Stimulated activated CD8-positive, alpha-beta memory T cell treated with anti-CD3 and anti-CD28 coated beads, Interleukin-7, amount 100 ng/mL, for 24 hours (primary cell): Measurements from ENCODE around the gene DSP.

Experiments used
- DNase-seq: peaks from one replicate; pipeline ENCODE4 v3.0.0-alpha.2; 2020; ENCODE audit warnings: low read depth

Gene DSP

DNA sequence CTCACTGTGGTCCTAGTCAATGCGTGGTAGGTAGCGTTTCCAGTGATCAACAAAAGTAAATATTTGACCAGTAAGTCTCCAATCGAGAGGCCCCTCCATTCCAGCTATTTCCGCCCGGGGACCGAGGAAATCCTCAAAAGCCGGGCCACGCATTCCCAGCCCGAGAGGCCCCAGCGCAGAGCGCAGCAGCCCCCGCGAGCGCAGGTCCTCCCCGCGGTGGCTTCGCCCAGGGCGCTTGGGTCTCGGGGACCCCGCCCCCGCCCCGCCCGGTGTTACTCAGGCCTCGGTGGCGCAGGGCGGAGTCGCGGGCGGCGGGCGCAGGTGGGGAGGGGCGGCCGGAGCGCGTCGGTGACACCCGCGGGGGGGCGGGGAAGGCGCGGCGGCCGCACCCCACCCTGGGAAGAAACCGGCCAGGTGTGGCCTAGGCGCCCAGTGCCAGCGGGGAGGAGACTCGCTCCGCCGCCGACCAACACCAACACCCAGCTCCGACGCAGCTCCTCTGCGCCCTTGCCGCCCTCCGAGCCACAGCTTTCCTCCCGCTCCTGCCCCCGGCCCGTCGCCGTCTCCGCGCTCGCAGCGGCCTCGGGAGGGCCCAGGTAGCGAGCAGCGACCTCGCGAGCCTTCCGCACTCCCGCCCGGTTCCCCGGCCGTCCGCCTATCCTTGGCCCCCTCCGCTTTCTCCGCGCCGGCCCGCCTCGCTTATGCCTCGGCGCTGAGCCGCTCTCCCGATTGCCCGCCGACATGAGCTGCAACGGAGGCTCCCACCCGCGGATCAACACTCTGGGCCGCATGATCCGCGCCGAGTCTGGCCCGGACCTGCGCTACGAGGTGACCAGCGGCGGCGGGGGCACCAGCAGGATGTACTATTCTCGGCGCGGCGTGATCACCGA lies at the start of gene DSP:
DSP (plus strand) TSS at position 497 of the 890 bp plus-strand sequence; CDS start at position 742, 245 bp downstream.
- no peak for DNase-seq

DNA sequence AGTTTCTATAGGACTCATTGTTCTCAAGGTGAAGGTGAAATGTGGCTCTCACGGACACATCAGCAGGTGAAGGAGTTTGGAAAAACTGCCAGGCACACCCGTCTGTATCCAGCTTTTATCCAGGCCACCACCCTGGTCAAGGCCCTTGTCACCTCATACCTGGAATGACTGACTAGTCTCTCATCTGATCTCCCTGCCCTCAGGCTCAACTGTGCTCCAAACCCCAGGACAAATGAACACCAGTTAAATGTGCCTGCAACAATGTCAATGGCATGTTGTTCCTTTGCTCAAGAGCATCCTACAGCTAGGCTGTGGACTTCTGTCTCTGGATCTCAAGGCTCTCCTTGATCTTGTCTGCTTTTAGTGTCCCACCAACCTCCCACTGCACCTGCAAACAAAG lies 47.6 kb upstream of the DSP start:
- no peak for DNase-seq

- no peak for DNase-seq
Observed at GRCh38 chr6:7494638-7495037, 46.8 kb upstream of the DSP start.

DNA sequence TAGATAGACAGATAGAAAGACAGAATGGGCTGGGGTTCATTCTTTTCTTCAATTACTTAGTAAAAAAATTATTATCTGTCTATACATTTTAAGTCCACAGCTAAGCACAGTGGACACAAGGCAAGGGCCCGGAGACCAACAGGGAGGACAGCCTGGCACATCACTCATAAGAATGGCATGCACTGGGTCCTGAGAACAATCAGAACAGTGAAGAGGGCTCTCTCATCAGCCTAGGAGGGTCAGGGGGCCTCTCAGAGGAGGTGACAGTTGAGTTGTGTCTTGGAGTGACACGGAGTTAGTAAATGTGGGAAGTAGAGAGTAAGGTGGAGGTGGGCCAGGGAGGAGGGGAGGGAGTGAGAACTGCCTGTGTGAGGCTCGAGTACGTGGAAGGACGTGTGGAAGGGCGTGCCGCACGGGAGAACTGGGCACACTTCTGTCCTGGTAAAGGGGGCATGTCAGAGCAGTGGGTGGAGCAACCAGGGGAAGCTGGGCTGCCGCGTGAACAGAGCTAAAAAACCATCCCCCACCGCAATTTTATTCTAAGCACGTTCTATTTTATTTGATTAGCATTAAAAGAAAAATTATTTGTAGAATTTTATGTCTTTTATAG lies 45.1 kb upstream of the DSP start:
- no peak for DNase-seq

- no peak for DNase-seq
Observed at GRCh38 chr6:7500752-7501282, 40.7 kb upstream of the DSP start.

DNA sequence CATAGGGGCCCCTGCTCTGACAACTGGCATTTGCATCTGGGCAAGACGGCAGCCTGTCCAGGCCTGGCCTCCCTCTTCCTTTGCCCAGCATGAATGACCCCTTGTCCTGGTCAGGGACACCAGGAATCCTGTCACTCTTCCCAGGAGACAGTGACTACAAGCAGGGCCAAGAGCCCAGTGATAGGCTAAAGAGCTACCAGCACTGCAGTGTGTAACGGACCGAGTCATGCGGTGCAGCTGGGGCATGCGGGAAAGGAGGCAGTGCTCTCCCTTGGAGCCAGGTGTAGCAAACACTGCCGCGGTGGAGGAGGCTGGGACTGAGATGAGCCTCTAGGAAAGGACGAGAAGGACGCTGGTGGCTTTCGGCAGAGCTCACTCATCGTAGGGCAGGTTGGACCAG lies 38.7 kb upstream of the DSP start:
- no peak for DNase-seq

GRCh38 chr6:7504041-7504440 lies 37.4 kb upstream of the DSP start:
- no peak for DNase-seq

- no peak for DNase-seq
Observed at GRCh38 chr6:7505189-7505699, 36.2 kb upstream of the DSP start.

GRCh38 chr6:7507600-7507999 lies 33.9 kb upstream of the DSP start:
- no peak for DNase-seq

GRCh38 chr6:7512320-7512719 lies 29.2 kb upstream of the DSP start:
- DNase-seq, result no peak

GRCh38 chr6:7513529-7513928 lies 27.9 kb upstream of the DSP start:
- no peak for DNase-seq

GRCh38 chr6:7515363-7515762 lies 26.1 kb upstream of the DSP start:
- no peak for DNase-seq

- no peak for DNase-seq
Observed at GRCh38 chr6:7518877-7519276, 22.6 kb upstream of the DSP start.

DNA sequence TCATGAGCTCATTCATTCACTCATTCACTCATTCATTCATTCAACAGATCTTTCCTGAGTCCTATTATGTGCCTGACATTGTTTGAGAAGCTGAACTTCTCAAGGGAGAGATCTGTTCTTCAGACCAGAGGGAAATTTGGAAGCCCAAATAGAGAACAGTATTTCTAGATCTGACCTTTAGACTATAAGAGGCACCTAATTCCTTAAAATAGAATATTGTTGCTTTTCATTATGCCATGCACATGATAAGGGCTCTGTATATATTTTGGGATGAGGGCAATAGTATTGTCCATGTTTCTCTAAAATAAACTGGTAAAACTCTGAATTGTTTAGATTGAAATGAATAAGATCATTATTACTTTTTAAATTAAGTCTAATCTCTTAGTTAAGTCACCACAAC lies 18.6 kb upstream of the DSP start:
- DNase-seq, result no peak

GRCh38 chr6:7523922-7524321 lies 17.5 kb upstream of the DSP start:
- no peak for DNase-seq

GRCh38 chr6:7526755-7527154 lies 14.7 kb upstream of the DSP start:
- no peak for DNase-seq

GRCh38 chr6:7528565-7528964 lies 12.9 kb upstream of the DSP start:
- DNase-seq, result no peak

- DNase-seq, result no peak
Observed at GRCh38 chr6:7529141-7529540, 12.3 kb upstream of the DSP start.

- DNase-seq, result no peak
Observed at GRCh38 chr6:7532232-7532631, 9.2 kb upstream of the DSP start.

- DNase-seq, result no peak
Observed at GRCh38 chr6:7532821-7533220, 8.7 kb upstream of the DSP start.

GRCh38 chr6:7534192-7534591 lies 7.3 kb upstream of the DSP start:
- no peak for DNase-seq

GRCh38 chr6:7535498-7535897 lies 6.0 kb upstream of the DSP start:
- DNase-seq, result no peak

- DNase-seq, result no peak
Observed at GRCh38 chr6:7537565-7538174, 3.8 kb upstream of the DSP start.
